HUES64 (cell line): ENCODE measurements around the gene MORN4.
"Not testable (repeated sequence)": the region's sequence is repeated elsewhere in the genome, so short reads cannot be mapped to it uniquely, and the experiment has no call there.

Experiments
- H3K27ac ChIP-seq: 2 replicates; pipeline ENCODE4 v1.7.0; 2013; ENCODE audit warnings: low read depth, low read length, inconsistent platforms
- H3K27me3 ChIP-seq: 2 replicates; pipeline ENCODE4 v1.6.1; 2013; ENCODE audit warnings: mild to moderate bottlenecking, low read length; ENCODE audit not compliant: insufficient read depth
- H3K36me3 ChIP-seq: 2 replicates; pipeline ENCODE4 v1.6.1; 2013; ENCODE audit warnings: mild to moderate bottlenecking, low read length; ENCODE audit not compliant: insufficient read depth
- H3K4me1 ChIP-seq: 2 replicates; pipeline ENCODE4 v1.6.1; 2013; ENCODE audit warnings: mild to moderate bottlenecking, low read length, moderate library complexity; ENCODE audit not compliant: insufficient read depth
- H3K4me3 ChIP-seq: 2 replicates; pipeline ENCODE4 v1.5.1; 2013; ENCODE audit warnings: mild to moderate bottlenecking, low read length, moderate library complexity
- H3K9ac ChIP-seq: 2 replicates; pipeline ENCODE4 v1.6.1; 2013; ENCODE audit warnings: mild to moderate bottlenecking, low read depth, low read length
- H3K9me3 ChIP-seq: 2 replicates; pipeline ENCODE4 v1.6.1; 2013; ENCODE audit warnings: low read depth, low read length; ENCODE audit not compliant: insufficient read depth
- WGBS: fragments of 150-250, 120-280 bp; methylation state at CpG from one replicate; pipeline ENCODE4 v1.1.7; 2013; ENCODE audit warnings: missing lambda C conversion rate; 5-methylcytosine and 5-hydroxymethylcytosine counted together

The MORN4 gene

DNA sequence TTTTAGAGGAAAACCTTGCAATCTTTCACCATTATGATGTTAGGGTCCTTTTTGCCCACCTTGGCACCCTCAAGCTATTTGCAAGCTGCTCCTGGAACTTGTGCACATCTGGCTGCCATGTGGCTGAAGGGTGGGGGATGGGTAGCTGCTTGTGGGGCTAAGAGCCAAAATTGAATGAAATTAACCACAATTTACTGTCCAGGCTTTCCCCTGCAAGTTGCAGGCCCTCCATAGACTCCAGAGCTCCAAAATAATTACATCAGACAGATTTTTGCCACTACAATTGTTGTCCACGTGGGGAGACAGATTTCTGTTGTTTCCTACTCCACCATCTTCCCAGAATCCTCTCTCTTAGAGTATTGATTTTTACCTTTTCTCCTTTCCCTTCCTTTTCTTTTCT is 26.3 kb upstream of the MORN4 start:
- H3K27me3 ChIP-seq, result no peaks in the 10 kb centered on the region
- WGBS, result 100% methylated on average over 1 of the region's 1 CpG
- H3K36me3 ChIP-seq, result peaks cover 83% of the 10 kb centered on the region
- no peaks in the 10 kb centered on the region for H3K9me3 ChIP-seq
- H3K27ac ChIP-seq, result no peak overlapping the region
- no peaks in the 10 kb centered on the region for H3K4me1 ChIP-seq
- H3K4me3 ChIP-seq, result no peak overlapping the region
- H3K9ac ChIP-seq, result no peak overlapping the region

DNA sequence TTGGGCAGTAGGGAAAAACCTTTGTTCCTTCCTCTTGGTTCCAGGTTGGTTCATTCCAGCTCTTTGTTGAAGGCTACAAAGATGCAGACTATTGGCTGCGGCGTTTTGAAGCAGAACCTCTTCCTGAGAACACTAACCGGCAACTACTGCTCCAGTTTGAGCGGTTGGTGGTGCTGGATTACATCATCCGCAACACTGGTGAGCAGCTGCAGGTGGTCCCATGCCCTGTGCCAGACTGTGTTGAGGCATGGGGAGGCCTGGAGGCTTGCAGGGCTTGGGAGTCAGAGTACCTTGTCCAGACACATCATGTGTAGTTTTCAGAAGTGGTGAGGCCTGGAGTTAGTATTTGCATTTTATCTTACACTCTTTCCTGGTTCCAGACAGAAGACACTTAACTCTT is 23.5 kb upstream of the MORN4 start:
- Histone ChIP-seq H3K4me1 (no peaks in the 10 kb centered on the region), H3K9ac (no peak overlapping the region), H3K9me3 (no peaks in the 10 kb centered on the region), H3K4me3 (no peak overlapping the region), H3K36me3 (peaks cover 82% of the 10 kb centered on the region), H3K27me3 (no peaks in the 10 kb centered on the region), H3K27ac (no peak overlapping the region)
- WGBS, result 97% methylated on average over 5 of the region's 5 CpGs

DNA sequence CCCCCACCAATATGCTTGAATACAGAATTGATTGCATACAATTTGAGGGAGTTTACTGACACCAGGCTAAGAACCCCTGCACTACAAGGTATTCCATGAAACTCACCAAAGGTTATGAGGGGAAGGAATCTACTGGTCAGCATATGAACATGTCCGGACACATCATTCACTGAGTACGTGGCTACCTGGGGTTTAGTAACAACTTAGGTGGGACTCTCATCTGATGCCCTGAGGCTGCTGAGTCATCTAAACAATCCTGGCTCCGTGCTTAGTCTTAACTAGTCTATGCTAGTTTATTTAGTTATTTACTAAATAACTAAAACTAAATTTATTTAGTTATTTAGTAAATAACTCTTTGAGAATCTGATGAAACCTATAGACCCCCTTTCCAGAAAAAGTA is 18.5 kb upstream of the MORN4 start:
- whole genome bisulfite sequencing, result 94% methylated on average over 2 of the region's 3 CpGs
- no peaks in the 10 kb centered on the region for H3K9me3 ChIP-seq
- no peak overlapping the region for H3K27ac ChIP-seq
- peaks cover 18% of the 10 kb centered on the region for H3K4me1 ChIP-seq
- H3K27me3 ChIP-seq, result no peaks in the 10 kb centered on the region
- peaks cover 61% of the 10 kb centered on the region for H3K36me3 ChIP-seq
- no peak overlapping the region for H3K9ac ChIP-seq
- no peak overlapping the region for H3K4me3 ChIP-seq

DNA sequence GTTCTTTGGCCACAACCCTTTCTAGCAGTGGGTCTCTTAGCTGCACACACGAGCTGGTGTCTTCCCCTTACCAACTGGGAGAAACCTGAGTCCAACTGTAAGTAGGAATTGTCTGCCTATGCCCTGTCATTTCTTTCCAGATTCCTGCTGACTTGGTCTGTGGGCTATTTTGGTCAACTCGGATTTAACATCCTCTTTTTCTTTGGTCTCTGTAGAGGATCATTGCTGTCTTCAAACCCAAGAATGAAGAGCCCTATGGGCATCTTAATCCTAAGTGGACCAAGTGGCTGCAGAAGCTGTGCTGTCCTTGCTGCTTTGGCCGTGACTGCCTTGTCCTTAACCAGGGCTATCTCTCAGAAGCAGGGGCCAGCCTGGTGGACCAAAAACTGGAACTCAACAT is 17.4 kb upstream of the MORN4 start:
- Histone ChIP-seq H3K4me1 (peaks cover 18% of the 10 kb centered on the region), H3K27me3 (no peaks in the 10 kb centered on the region), H3K9me3 (no peaks in the 10 kb centered on the region), H3K27ac (no peak overlapping the region), H3K4me3 (no peak overlapping the region), H3K36me3 (peaks cover 56% of the 10 kb centered on the region), H3K9ac (no peak overlapping the region)
- WGBS, result 91% methylated on average over 3 of the region's 3 CpGs

DNA sequence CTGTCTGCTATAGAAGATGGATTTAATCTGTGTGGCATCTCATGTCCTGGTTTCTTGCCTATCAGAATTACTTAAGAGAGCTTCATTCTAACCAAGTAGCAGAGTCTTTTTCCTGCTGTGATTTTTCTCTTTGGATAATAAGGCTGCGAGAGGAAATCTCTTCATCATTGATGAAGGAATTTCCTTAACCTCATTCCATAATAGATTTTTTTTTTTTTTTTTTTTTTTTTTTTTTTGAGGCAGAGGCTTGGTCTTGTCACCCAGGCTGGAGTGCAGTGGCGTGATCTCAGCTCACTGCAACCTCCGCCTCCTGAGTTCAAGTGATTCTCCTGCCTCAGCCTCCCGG is 16.1 kb upstream of the MORN4 start:
- H3K4me3 ChIP-seq, H3K27me3 ChIP-seq, H3K9me3 ChIP-seq, H3K9ac ChIP-seq: not testable (repeated sequence)
- 90% methylated on average over 2 of the region's 4 CpGs for WGBS
- Histone ChIP-seq H3K27ac (peak overlapping the region; percentile 83; the same call in 1 of the 2 replicates), H3K36me3 (peaks cover 55% of the 10 kb centered on the region), H3K4me1 (peaks cover 18% of the 10 kb centered on the region)

DNA sequence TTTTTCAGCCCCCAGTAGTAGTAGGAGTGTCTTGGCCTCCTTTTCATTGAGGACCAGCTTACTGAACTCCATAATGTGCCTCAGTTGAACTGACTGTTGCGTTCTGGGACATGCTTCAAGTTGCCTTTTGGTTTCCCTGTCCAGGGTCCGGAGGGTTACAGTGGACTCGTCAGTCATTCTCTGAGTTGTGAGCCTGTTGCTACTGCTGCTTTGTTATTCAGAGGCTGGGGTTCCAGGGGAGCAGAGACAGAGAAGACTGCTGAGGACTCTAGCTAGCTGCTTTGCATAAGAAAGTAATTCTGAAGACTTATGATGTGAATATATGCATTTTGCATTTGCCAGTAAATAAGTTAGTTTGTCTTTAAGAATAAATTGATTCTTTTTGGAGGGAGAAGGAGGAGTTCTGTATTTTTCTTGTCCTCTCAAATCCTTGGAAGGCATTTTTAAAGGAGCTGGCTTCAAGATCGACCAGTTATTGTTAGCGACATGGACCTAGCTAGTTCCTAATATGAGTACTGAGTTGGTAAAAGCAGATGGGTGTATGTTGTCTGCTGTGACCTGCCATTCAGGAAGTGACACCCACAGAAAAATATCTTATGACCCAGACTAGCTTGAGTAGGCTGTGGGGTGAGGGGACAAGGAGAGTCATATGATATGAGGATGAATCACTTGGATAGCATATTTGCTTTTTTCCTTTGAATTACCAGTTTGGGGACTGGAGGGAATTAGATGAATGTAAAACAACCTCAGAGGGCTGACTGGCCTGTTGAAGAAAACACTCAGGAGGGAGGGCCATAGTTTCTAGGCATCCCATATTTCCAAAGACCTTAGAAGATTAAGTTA is 15.5 kb upstream of the MORN4 start:
- H3K4me1 ChIP-seq, result peaks cover 18% of the 10 kb centered on the region
- 28% methylated on average over 5 of the region's 5 CpGs for WGBS
- H3K27ac ChIP-seq, result peak overlapping the region; percentile 83
- H3K9me3 ChIP-seq, result no peaks in the 10 kb centered on the region
- peaks cover 53% of the 10 kb centered on the region for H3K36me3 ChIP-seq
- no peak overlapping the region for H3K9ac ChIP-seq
- no peaks in the 10 kb centered on the region for H3K27me3 ChIP-seq
- H3K4me3 ChIP-seq, result peak overlapping the region; percentile 9; the same call in 1 of the 2 replicates

DNA sequence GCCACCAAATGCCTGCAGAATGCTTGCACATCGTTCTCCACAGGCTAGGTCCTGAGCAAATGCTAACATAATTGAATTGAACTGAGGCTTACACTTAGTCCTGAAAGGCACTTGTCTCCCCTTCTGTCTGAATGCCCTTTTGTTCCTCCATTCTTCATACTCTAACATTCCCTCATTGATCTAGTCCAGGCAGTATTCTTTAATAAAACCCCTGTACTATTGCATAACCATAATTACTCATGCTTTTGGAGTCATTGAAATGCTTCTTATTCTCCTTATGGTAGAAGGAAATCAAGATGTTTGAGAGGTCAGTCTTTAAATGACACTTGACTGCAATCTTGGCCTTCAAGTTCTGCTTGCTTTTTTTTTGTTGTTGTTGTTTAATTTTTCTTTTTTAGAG is 14.3 kb upstream of the MORN4 start:
- Histone ChIP-seq H3K9me3 (no peaks in the 10 kb centered on the region), H3K9ac (no peak overlapping the region), H3K4me3 (no peak overlapping the region), H3K4me1 (peaks cover 18% of the 10 kb centered on the region), H3K36me3 (peaks cover 49% of the 10 kb centered on the region), H3K27me3 (no peaks in the 10 kb centered on the region), H3K27ac (no peak overlapping the region)
- WGBS, result 86% methylated on average over 1 of the region's 1 CpG

DNA sequence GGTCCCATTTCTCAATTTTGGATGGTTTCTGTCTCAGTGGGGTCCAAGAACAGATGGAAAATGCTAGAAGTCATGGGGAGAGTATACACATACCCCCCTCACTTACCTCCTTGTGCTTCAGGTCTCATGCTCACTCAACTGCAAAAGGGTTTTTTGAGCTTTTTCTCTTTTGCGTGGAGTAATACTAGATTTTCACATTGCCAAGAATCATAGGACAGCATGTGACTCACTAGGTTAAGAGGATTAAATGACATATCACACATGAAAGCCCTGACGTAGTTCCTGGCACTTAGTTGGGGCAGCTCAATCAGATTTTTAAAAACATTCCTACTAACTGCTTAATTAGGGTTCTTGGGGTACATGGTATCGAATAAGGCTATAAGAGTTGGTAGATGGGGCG is 11.6 kb upstream of the MORN4 start:
- H3K9me3 ChIP-seq, result no peaks in the 10 kb centered on the region
- H3K27me3 ChIP-seq, result no peaks in the 10 kb centered on the region
- H3K9ac ChIP-seq, result no peak overlapping the region
- H3K27ac ChIP-seq, result no peak overlapping the region
- H3K4me3 ChIP-seq, result no peak overlapping the region
- H3K4me1 ChIP-seq, result peaks cover 25% of the 10 kb centered on the region
- peaks cover 26% of the 10 kb centered on the region for H3K36me3 ChIP-seq
- 92% methylated on average over 4 of the region's 4 CpGs for WGBS

DNA sequence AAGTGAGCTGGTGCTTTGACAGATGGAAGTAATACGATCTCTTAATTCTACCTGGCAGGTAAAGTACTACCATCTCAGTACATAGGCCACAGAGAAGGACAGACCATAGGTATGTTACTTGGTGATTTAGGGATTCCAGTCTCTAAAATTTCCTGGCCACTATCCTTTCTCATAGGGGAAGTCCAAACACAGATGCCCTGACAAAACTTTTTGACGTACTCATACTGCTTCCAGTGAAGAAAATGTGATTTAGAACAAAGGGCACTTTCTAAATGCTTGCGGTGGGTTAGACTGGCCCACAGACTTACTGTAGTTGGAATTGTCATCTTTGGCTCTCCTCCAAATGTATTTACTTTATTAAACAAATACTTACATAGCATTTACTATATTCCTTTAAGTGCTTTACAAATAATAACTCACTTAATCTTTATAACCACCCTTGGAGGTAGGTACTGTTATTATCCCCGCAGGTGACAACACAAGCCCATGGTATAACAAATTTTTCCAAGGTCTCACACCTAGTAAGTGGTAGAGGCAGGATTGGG is 10.2 kb upstream of the MORN4 start:
- H3K9ac ChIP-seq, result no peak overlapping the region
- H3K4me1 ChIP-seq, result peaks cover 15% of the 10 kb centered on the region
- H3K9me3 ChIP-seq, result no peaks in the 10 kb centered on the region
- no peak overlapping the region for H3K4me3 ChIP-seq
- H3K36me3 ChIP-seq, result peaks cover 26% of the 10 kb centered on the region
- H3K27me3 ChIP-seq, result no peaks in the 10 kb centered on the region
- no peak overlapping the region for H3K27ac ChIP-seq
- 100% methylated on average over 3 of the region's 4 CpGs for WGBS

DNA sequence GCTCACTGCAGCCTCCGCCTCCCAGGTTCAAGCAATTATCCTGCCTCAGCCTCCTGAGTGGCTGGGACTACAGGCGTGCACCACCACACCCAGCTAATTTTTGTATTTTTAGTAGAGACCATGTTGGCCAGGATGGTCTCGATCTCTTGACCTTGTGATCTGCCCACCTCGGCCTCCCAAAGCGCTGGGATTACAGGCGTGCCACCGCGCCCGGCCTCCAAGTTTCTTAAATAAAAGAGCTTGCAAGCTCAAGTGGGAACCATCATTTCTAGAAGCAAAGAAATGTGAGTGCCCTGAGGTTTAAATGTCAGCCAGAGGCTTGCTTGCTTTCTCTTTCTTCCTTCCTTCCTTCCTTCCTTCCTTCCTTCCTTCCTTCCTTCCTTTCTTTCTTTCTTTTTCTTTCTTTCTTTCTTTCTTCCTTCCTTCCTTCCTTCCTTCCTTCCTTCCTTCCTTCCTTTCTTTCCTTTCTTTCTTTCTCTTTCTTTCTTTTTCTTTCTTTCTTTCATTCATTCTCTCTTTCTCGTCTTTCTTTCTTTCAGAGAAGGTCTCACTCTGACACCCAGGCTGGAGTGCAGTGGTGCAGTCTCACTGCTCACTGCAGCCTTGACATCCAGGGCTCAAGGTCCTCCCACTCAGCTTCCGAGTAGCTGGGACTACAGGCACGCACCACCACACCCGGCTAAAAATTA is 9.3 kb upstream of the MORN4 start:
- not testable (repeated sequence) for H3K9me3 ChIP-seq, H3K27me3 ChIP-seq, H3K27ac ChIP-seq, H3K4me3 ChIP-seq, H3K4me1 ChIP-seq, H3K9ac ChIP-seq
- 94% methylated on average over 13 of the region's 13 CpGs for WGBS
- H3K36me3 ChIP-seq, result peaks cover 26% of the 10 kb centered on the region
